ENCODE measurements around the gene AGFG1.
"Not testable (repeated sequence)": the region's sequence is repeated elsewhere in the genome, so short reads cannot be mapped to it uniquely, and the experiment has no call there.

Gene AGFG1

GRCh38 chr2:227551836-227552235, 79.9 kb downstream of the AGFG1 start:
- DNase-seq = no peak

GRCh38 chr2:227562581-227562980, 90.6 kb downstream of the AGFG1 start:
- DNase-seq = no peak

GRCh38 chr2:227565080-227565479, 93.1 kb downstream of the AGFG1 start:
- no peak for DNase-seq

- no peak for DNase-seq
Observed at GRCh38 chr2:227566012-227566411, 94.1 kb downstream of the AGFG1 start.

- no peak for DNase-seq
Observed at GRCh38 chr2:227568852-227569169, 96.9 kb downstream of the AGFG1 start.

GRCh38 chr2:227570615-227571014, 98.7 kb downstream of the AGFG1 start:
- no peak for DNase-seq

- no peak for DNase-seq
Observed at GRCh38 chr2:227576110-227576509, 104.2 kb downstream of the AGFG1 start.

- no peak for DNase-seq
Observed at GRCh38 chr2:227576812-227577211, 104.9 kb downstream of the AGFG1 start.

GRCh38 chr2:227577555-227577954, 105.6 kb downstream of the AGFG1 start:
- DNase-seq = no peak

- no peak for DNase-seq
Observed at GRCh38 chr2:227578642-227579041, 106.7 kb downstream of the AGFG1 start.

GRCh38 chr2:227579791-227580190, 107.8 kb downstream of the AGFG1 start:
- DNase-seq = no peak

GRCh38 chr2:227582369-227582768, 110.4 kb downstream of the AGFG1 start:
- DNase-seq = no peak

GRCh38 chr2:227592694-227593387, 120.9 kb downstream of the AGFG1 start:
- no peak for DNase-seq

GRCh38 chr2:227595797-227596196, 123.8 kb downstream of the AGFG1 start:
- DNase-seq = no peak

- DNase-seq = no peak
Observed at GRCh38 chr2:227597036-227597435, 125.1 kb downstream of the AGFG1 start.

- DNase-seq = no peak
Observed at GRCh38 chr2:227597998-227598397, 126.0 kb downstream of the AGFG1 start.

- not testable (repeated sequence) for DNase-seq
Observed at GRCh38 chr2:227598835-227599503, 127.0 kb downstream of the AGFG1 start, which contains the start of gene SCYGR2. Gene SCYGR2, plus strand, starts transcription at chr2:227598893. Its CDS starts 0 bp downstream, at chr2:227598893.

GRCh38 chr2:227602358-227602757, 130.4 kb downstream of the AGFG1 start:
- DNase-seq = no peak

- no peak for DNase-seq
Observed at GRCh38 chr2:227606476-227606875, 134.5 kb downstream of the AGFG1 start.

GRCh38 chr2:227607941-227608340, 136.0 kb downstream of the AGFG1 start:
- DNase-seq = no peak

GRCh38 chr2:227608561-227609338, 136.8 kb downstream of the AGFG1 start:
- no peak for DNase-seq

- no peak for DNase-seq
Observed at GRCh38 chr2:227610123-227610522, 138.2 kb downstream of the AGFG1 start.
